ENCODE measurements around the gene GABRB1. TPM values are rescaled to one million over a fixed set of nuclear protein-coding genes. Genes with fewer than 3 reads are reported as not detected.

Gene GABRB1
- total RNA-seq, 2 donors from 2014 or later = 0.82 TPM; not detected in 1

DNA sequence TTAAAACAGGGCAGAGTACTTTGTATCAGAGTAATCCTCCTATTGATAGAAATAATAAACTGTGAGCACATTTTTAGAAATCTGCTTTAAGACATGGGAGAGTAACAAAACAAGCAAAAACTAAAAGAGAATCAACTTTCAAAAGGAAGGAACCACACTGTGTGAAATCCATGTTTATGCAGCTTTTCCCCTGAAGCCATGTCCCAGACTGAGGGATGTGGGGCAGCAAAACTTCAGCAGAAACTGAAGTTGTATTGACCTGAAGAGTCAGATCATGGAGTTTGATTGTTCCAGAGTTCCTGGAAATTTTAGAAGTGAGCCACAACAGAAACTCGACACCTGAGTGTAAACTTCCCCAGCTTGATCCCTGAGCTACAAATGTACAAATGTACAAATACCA is 378.9 kb downstream of the GABRB1 start:
- Histone ChIP-seq H3K27ac (no peak overlapping the region), H3K9ac (ENCODE audit: low read depth in 2 of 2, low read length in 2 of 2) (no peak overlapping the region), H3K4me1 (no peaks in the 10 kb centered on the region), H3K27me3 (no peaks in the 10 kb centered on the region), H3K4me3 (no peak overlapping the region), H3K9me3 (no peaks in the 10 kb centered on the region), H3K36me3 (no peaks in the 10 kb centered on the region)
- DNase-seq = no peak
- no peak for TF ChIP-seq CTCF (IDR thresholded peaks at IDR 0.05)
- intact Hi-C loops (cut with DNase I) = no loop called here

DNA sequence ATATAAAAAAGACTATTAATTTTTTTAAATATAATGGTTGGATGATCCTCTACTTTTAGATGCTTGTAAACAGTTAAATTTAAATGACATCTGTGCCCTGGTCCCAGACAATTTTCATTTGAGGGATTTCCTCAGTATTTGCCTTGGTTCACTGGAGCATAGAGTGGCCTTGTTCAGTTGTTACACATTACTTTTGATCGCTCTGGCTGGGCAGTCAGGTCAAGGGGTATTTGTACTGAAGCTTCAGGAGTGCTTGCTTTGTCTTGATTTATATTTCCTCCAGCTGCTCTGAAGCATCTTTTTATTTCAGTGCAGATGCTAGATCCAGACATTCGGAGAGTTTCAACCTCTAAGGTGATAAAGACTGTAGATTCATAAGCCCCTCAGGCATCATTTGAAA is 382.2 kb downstream of the GABRB1 start:
- Histone ChIP-seq H3K27me3 (no peaks in the 10 kb centered on the region), H3K9ac (ENCODE audit: low read depth in 2 of 2, low read length in 2 of 2) (no peak overlapping the region), H3K9me3 (no peaks in the 10 kb centered on the region), H3K36me3 (no peaks in the 10 kb centered on the region), H3K27ac (no peak overlapping the region), H3K4me1 (no peaks in the 10 kb centered on the region), H3K4me3 (no peak overlapping the region)
- no peak for TF ChIP-seq CTCF (IDR thresholded peaks at IDR 0.05)
- intact Hi-C loops (cut with DNase I) = no loop called here
- no peak for DNase-seq

GRCh38 chr4:47415719-47416118 is 384.4 kb downstream of the GABRB1 start:
- H3K36me3 ChIP-seq = no peaks in the 10 kb centered on the region
- no peak for DNase-seq
- intact Hi-C loops (cut with DNase I) = no loop called here
- no peaks in the 10 kb centered on the region for H3K27me3 ChIP-seq
- no peaks in the 10 kb centered on the region for H3K4me1 ChIP-seq
- no peak for TF ChIP-seq CTCF (IDR thresholded peaks at IDR 0.05)
- no peak overlapping the region for H3K9ac ChIP-seq (ENCODE audit: low read depth in 2 of 2, low read length in 2 of 2)
- no peaks in the 10 kb centered on the region for H3K9me3 ChIP-seq
- H3K4me3 ChIP-seq = no peak overlapping the region
- no peak overlapping the region for H3K27ac ChIP-seq

DNA sequence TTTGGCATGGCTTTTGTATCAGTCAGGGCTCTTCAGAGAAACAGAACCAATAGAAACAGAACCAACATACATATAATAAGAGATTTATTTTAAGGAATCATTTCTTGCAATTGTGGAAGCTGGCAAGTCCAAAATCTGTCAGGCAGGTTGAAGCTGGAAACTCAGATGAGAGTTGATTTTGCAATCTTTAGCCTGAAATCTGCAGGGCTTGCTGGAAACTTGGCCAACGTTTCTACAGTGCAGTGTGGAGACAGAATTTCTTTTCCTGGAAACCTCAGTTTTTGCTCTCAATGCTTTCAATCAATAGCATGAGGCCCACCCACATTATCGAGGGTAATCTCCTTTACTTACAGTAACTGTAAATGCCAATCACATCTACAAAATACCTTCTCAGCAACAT is 386.8 kb downstream of the GABRB1 start:
- no peaks in the 10 kb centered on the region for H3K4me1 ChIP-seq
- H3K27me3 ChIP-seq = no peaks in the 10 kb centered on the region
- TF ChIP-seq CTCF (IDR thresholded peaks at IDR 0.05) = no peak
- H3K9ac ChIP-seq (ENCODE audit: low read depth in 2 of 2, low read length in 2 of 2) = no peak overlapping the region
- DNase-seq = no peak
- H3K27ac ChIP-seq = no peak overlapping the region
- H3K9me3 ChIP-seq = no peaks in the 10 kb centered on the region
- H3K4me3 ChIP-seq = no peak overlapping the region
- H3K36me3 ChIP-seq = no peaks in the 10 kb centered on the region
- intact Hi-C loops (cut with DNase I) = no loop called here

- H3K9ac ChIP-seq (ENCODE audit: low read depth in 2 of 2, low read length in 2 of 2) = no peak overlapping the region
- DNase-seq = no peak
- H3K27ac ChIP-seq = no peak overlapping the region
- no peaks in the 10 kb centered on the region for H3K9me3 ChIP-seq
- H3K4me1 ChIP-seq = no peaks in the 10 kb centered on the region
- H3K27me3 ChIP-seq = no peaks in the 10 kb centered on the region
- no peaks in the 10 kb centered on the region for H3K36me3 ChIP-seq
- H3K4me3 ChIP-seq = no peak overlapping the region
- no peak for TF ChIP-seq CTCF (IDR thresholded peaks at IDR 0.05)
- intact Hi-C loops (cut with DNase I) = no loop called here
Measured at GRCh38 chr4:47419296-47419695, 387.9 kb downstream of the GABRB1 start.

DNA sequence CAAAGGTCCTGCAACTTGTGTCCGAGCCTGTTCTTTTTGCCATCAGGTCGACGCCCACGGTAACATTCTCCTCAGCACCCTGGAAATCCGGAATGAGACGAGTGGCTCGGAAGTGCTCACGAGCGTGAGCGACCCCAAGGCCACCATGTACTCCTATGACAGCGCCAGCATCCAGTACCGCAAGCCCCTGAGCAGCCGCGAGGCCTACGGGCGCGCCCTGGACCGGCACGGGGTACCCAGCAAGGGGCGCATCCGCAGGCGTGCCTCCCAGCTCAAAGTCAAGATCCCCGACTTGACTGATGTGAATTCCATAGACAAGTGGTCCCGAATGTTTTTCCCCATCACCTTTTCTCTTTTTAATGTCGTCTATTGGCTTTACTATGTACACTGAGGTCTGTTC is 394.3 kb downstream of the GABRB1 start:
- no peak overlapping the region for H3K4me3 ChIP-seq
- intact Hi-C loops (cut with DNase I) = no loop called here
- H3K27ac ChIP-seq = no peak overlapping the region
- H3K9me3 ChIP-seq = no peaks in the 10 kb centered on the region
- H3K36me3 ChIP-seq = no peaks in the 10 kb centered on the region
- H3K9ac ChIP-seq (ENCODE audit: low read depth in 2 of 2, low read length in 2 of 2) = no peak overlapping the region
- H3K4me1 ChIP-seq = no peaks in the 10 kb centered on the region
- DNase-seq = no peak
- TF ChIP-seq CTCF (IDR thresholded peaks at IDR 0.05) = no peak
- H3K27me3 ChIP-seq = no peaks in the 10 kb centered on the region

All from colonic mucosa (tissue), 4 donors.